Measurements from ENCODE around the gene LALBA.

DNA sequence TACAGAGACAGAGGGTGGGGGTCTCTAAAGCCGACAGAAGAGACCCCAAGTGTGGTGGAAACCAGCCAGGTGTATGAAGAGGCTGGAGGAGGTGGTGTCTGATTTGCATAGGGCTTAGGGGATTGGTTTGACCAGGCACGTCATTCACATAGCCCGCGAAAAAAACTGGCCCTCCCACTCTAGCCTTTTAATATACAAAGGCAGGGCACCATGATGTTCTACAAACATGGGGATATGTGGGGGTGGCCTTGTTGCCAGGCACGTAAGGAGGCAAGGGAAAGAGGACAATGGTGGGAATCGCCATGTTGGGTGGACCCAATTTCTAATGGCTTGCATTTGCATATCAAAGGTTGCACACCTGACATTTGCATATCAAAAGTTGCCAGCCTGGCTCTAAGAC is 13.2 kb downstream of the LALBA start:
- TF ChIP-seq ELF4 (IDR thresholded peaks at IDR 0.05) (no peak), L3MBTL2 (conservative IDR thresholded peaks at IDR 0.05) (no peak)
